WTC11 (cell line): Measurements from ENCODE around the gene ADGRD2. TPM values are rescaled to one million over a fixed set of nuclear protein-coding genes. Genes with fewer than 3 reads are reported as not detected.

Experiments
- ATAC-seq: fragments of 200-7000 bp; cut with Tn5 transposase; 2 replicates; pipeline ENCODE4 v1.10.0; 2021; ENCODE audit warnings: mild to moderate bottlenecking, moderate library complexity
- CTCF ChIA-PET: fragments of 300-600 bp; sonication (Branson Sonifier 250); formaldehyde crosslinking; loops from one replicate; lab custom pipeline; 2021; ENCODE audit warnings: antibody characterized with exemption; lab: Charles Lee
- POLR2A ChIA-PET: fragments of 350-600 bp; sonication (Branson Sonifier 250); formaldehyde crosslinking; loops from one replicate; lab custom pipeline; 2021; ENCODE audit warnings: antibody characterized with exemption; lab: Charles Lee
- DNase-seq: peaks from one replicate; pipeline ENCODE4 v3.0.0; 2021; ENCODE audit warnings: low spot score
- H3K27ac Mint-ChIP-seq: 2 replicates; pipeline ENCODE4 v1.8.0; 2021; ENCODE audit warnings: mixed read lengths
- H3K27me3 Mint-ChIP-seq: 2 replicates; pipeline ENCODE4 v1.8.0; 2021; ENCODE audit warnings: low read depth, mild to moderate bottlenecking, moderate library complexity, mixed read lengths
- H3K36me3 Mint-ChIP-seq: 2 replicates; pipeline ENCODE4 v1.8.0; 2021; ENCODE audit warnings: mixed read lengths
- H3K4me1 Mint-ChIP-seq: 2 replicates; pipeline ENCODE4 v1.8.0; 2022; ENCODE audit warnings: mixed read lengths
- H3K4me3 Mint-ChIP-seq: 2 replicates; pipeline ENCODE4 v1.8.0; 2021; ENCODE audit warnings: mild to moderate bottlenecking, moderate library complexity, mixed read lengths
- H3K9me3 Mint-ChIP-seq: 2 replicates; pipeline ENCODE4 v1.8.0; 2021; ENCODE audit warnings: mixed read lengths
- ARID4B ChIP-seq: sonication (generic); formaldehyde crosslinking; IDR thresholded peaks from 2 replicates; pipeline ENCODE4 v1.8.0; 2023; ENCODE audit warnings: missing genetic modification reagents, mild to moderate bottlenecking, borderline replicate concordance
- E2F5 ChIP-seq: sonication (generic); formaldehyde crosslinking; IDR thresholded peaks from 2 replicates; pipeline ENCODE4 v1.8.1; 2022; ENCODE audit warnings: mild to moderate bottlenecking, moderate library complexity, missing genetic modification reagents
- ELF4 ChIP-seq: sonication (generic); formaldehyde crosslinking; IDR thresholded peaks from 2 replicates; pipeline ENCODE4 v1.8.1; 2022; ENCODE audit warnings: low read depth, mild to moderate bottlenecking, moderate library complexity, missing genetic modification reagents
- GTF2I ChIP-seq: fragments of 250-450 bp; sonication (Bioruptor Pico); conservative IDR thresholded peaks from 2 replicates; pipeline ENCODE4 v1.4.0; 2021; ENCODE audit warnings: mild to moderate bottlenecking
- HMGXB4 ChIP-seq: sonication (generic); formaldehyde crosslinking; IDR thresholded peaks from 2 replicates; pipeline ENCODE4 v1.8.1; 2023; ENCODE audit warnings: mild to moderate bottlenecking, moderate library complexity, missing genetic modification reagents
- MAX ChIP-seq: sonication (generic); formaldehyde crosslinking; IDR thresholded peaks from 2 replicates; pipeline ENCODE4 v1.8.0; 2022; ENCODE audit warnings: mild to moderate bottlenecking, missing genetic modification reagents
- MYBL2 ChIP-seq: sonication (generic); formaldehyde crosslinking; IDR thresholded peaks from 2 replicates; pipeline ENCODE4 v1.8.1; 2023; ENCODE audit warnings: mild to moderate bottlenecking, moderate library complexity, missing genetic modification reagents
- PRDM15 ChIP-seq: sonication (generic); formaldehyde crosslinking; IDR thresholded peaks from 2 replicates; pipeline ENCODE4 v1.8.0; 2022; ENCODE audit warnings: missing genetic modification reagents
- RORB ChIP-seq: fragments of 250-450 bp; sonication (Bioruptor Pico); IDR thresholded peaks from 2 replicates; pipeline ENCODE4 v1.9.0; 2021; ENCODE audit warnings: mild to moderate bottlenecking
- TP53 ChIP-seq: sonication (generic); formaldehyde crosslinking; IDR thresholded peaks from 2 replicates; pipeline ENCODE4 v1.8.1; 2023; ENCODE audit warnings: mild to moderate bottlenecking, missing genetic modification reagents
- ZBTB21 ChIP-seq: sonication (generic); formaldehyde crosslinking; IDR thresholded peaks from 2 replicates; pipeline ENCODE4 v1.8.1; 2023; ENCODE audit warnings: mild to moderate bottlenecking, missing genetic modification reagents, borderline replicate concordance
- ZNF138 ChIP-seq: sonication (generic); formaldehyde crosslinking; conservative IDR thresholded peaks from 2 replicates; pipeline ENCODE4 v1.8.1; 2022; ENCODE audit warnings: mild to moderate bottlenecking, moderate library complexity, missing genetic modification reagents
- ZNF219 ChIP-seq: sonication (generic); formaldehyde crosslinking; IDR thresholded peaks from 2 replicates; pipeline ENCODE4 v1.8.0; 2023; ENCODE audit warnings: missing genetic modification reagents, mild to moderate bottlenecking, borderline replicate concordance
- ZNF232 ChIP-seq: sonication (generic); formaldehyde crosslinking; IDR thresholded peaks from 2 replicates; pipeline ENCODE4 v1.8.0; 2022; ENCODE audit warnings: mild to moderate bottlenecking, missing genetic modification reagents
- ZNF263 ChIP-seq: sonication (generic); formaldehyde crosslinking; IDR thresholded peaks from 2 replicates; pipeline ENCODE4 v1.8.1; 2022; ENCODE audit warnings: low read depth, mild to moderate bottlenecking, moderate library complexity, missing genetic modification reagents
- ZNF423 ChIP-seq: fragments of 250-450 bp; sonication (Bioruptor Pico); IDR thresholded peaks from 2 replicates; pipeline ENCODE4 v2.1.2; 2022; ENCODE audit warnings: mild to moderate bottlenecking, moderate library complexity
- ZNF671 ChIP-seq: fragments of 250-450 bp; sonication (Bioruptor Pico); IDR thresholded peaks from 2 replicates; pipeline ENCODE4 v1.8.0; 2021; ENCODE audit warnings: mild to moderate bottlenecking
- total RNA-seq: library from RNA; stranded (reverse); gene quantifications from 3 replicates; pipeline ENCODE4 v1.2.3, GENCODE V29; 2021

ADGRD2 gene
- total RNA-seq, 1 experiment from 2014 or later, result 0.61 TPM

GRCh38 chr9:124477211-124477647 lies 27.0 kb downstream of the ADGRD2 start:
- H3K9me3 Mint-ChIP-seq, result no peaks in the 10 kb centered on the region
- peak overlapping the region; percentile 55 for H3K4me3 Mint-ChIP-seq
- TF ChIP-seq ZNF219 (CRISPR knock-in tag) (no peak), E2F5 (CRISPR knock-in tag) (no peak), ARID4B (CRISPR knock-in tag) (no peak), ZNF138 (0 out of 2 replicates have a peak, but pooled peaks have one; percentile 39), ZNF423 (no peak), ZNF263 (peak; percentile 67; the same call in 1 of the 2 replicates), HMGXB4 (CRISPR knock-in tag) (peak; percentile 23; the same call in 1 of the 2 replicates), PRDM15 (CRISPR knock-in tag) (no peak), ZNF232 (CRISPR knock-in tag) (no peak), GTF2I (CRISPR knock-in tag) (peak; percentile 95), ZNF671 (CRISPR knock-in tag) (peak; percentile 12; the same call in 1 of the 2 replicates)
- ATAC-seq (peak; percentile 7; the same call in 1 of the 2 replicates), DNase-seq (no peak)
- H3K36me3 Mint-ChIP-seq, result no peaks in the 10 kb centered on the region
- POLR2A ChIA-PET, result no interaction called here
- H3K27me3 Mint-ChIP-seq, result peaks cover 54% of the 10 kb centered on the region
- CTCF ChIA-PET, result interaction anchor here (0.8 to 3.3 kb wide), 4 partner anchors 11 to 59 kb away, joined by 3 to 12 read pairs (median 6); no protein-coding TSS in a partner anchor
- H3K4me1 Mint-ChIP-seq, result peaks cover 28% of the 10 kb centered on the region
- H3K27ac Mint-ChIP-seq, result no peak overlapping the region

- no peaks in the 10 kb centered on the region for H3K36me3 Mint-ChIP-seq
- H3K4me1 Mint-ChIP-seq, result peaks cover 29% of the 10 kb centered on the region
- peaks cover 56% of the 10 kb centered on the region for H3K27me3 Mint-ChIP-seq
- ATAC-seq (peak; percentile 15), DNase-seq (peak; percentile 57)
- H3K27ac Mint-ChIP-seq, result no peak overlapping the region
- ChIA-PET CTCF (interaction anchor here (0.5 to 3.3 kb wide), 13 partner anchors 9 to 375 kb away, joined by 3 to 12 read pairs (median 4); partner anchors contain the start of gene WDR38), POLR2A (interaction anchor here (0.9 to 1.0 kb wide), 2 partner anchors 23 to 24 kb away, joined by 3 to 4 read pairs; no protein-coding TSS in a partner anchor)
- H3K9me3 Mint-ChIP-seq, result no peaks in the 10 kb centered on the region
- H3K4me3 Mint-ChIP-seq, result peak overlapping the region; percentile 60
- TF ChIP-seq MYBL2 (0 out of 2 replicates have a peak, but pooled peaks have one; percentile 47), ELF4 (no peak), ZBTB21 (CRISPR knock-in tag) (0 out of 2 replicates have a peak, but pooled peaks have one; percentile 44), RORB (CRISPR knock-in tag) (no peak), HMGXB4 (CRISPR knock-in tag) (0 out of 2 replicates have a peak, but pooled peaks have one; percentile 11), MAX (CRISPR knock-in tag) (peak; percentile 24; the same call in 1 of the 2 replicates), TP53 (CRISPR knock-in tag) (peak; percentile 36; the same call in 1 of the 2 replicates)
Measured at GRCh38 chr9:124477648-124478285, 27.5 kb downstream of the ADGRD2 start.
